ENCODE data around the gene AGBL1. TPM values are rescaled to one million over a fixed set of nuclear protein-coding genes. Genes with fewer than 3 reads are reported as not detected.

AGBL1 gene
- total RNA-seq, 1 experiment from 2014 or later: not detected

- no peak overlapping the region for H2BK20ac ChIP-seq (ENCODE audit: low read depth, low read length, poor library complexity, severe bottlenecking)
- H3K9ac ChIP-seq (ENCODE audit: extremely low read depth, insufficient read length, low read length): no peak overlapping the region
- H3K23me2 ChIP-seq (ENCODE audit: insufficient read length, low read depth, low read length, poor library complexity, severe bottlenecking): no peaks in the 10 kb centered on the region
- H4K20me1 ChIP-seq (ENCODE audit: control insufficient read depth, insufficient read depth, insufficient read length): no peaks in the 10 kb centered on the region
- H3K36me3 Mint-ChIP-seq (ENCODE audit: insufficient read depth in 1 of 3, low read depth in 3 of 3): no peaks in the 10 kb centered on the region
- no peak overlapping the region for H2BK5ac ChIP-seq (ENCODE audit: insufficient read length, low read length)
- no peaks in the 10 kb centered on the region for H3K9me3 ChIP-seq (ENCODE audit: control insufficient read depth, low read depth, low read length)
- no peaks in the 10 kb centered on the region for H3K4me1 ChIP-seq (ENCODE audit: insufficient read depth, low read length)
- H3K79me2 ChIP-seq (ENCODE audit: insufficient read depth, low read length): no peaks in the 10 kb centered on the region
- no peaks in the 10 kb centered on the region for H3K27me3 ChIP-seq (ENCODE audit: insufficient read depth, low read length)
- WGBS (ENCODE audit: extremely low coverage, insufficient read length, low lambda C conversion rate): no CpG with 5 or more reads among the region's 2 CpGs
- DNase-seq: no peak
- no peak overlapping the region for H2BK15ac ChIP-seq (ENCODE audit: low read depth, low read length)
- H3K4ac ChIP-seq (ENCODE audit: low read depth, low read length): no peak overlapping the region
- no peak overlapping the region for H4K5ac ChIP-seq (ENCODE audit: insufficient read length, low read depth, low read length)
- no peak overlapping the region for H2AFZ ChIP-seq (ENCODE audit: low read length)
- H2BK12ac ChIP-seq (ENCODE audit: insufficient read length, low read depth, low read length): no peak overlapping the region
- no peak overlapping the region for H3K23ac ChIP-seq (ENCODE audit: insufficient read length, low read depth, low read length)
- H4K8ac ChIP-seq (replicated peaks; ENCODE audit: insufficient read length, low read depth, low read length): no peak overlapping the region
- H2BK120ac ChIP-seq (ENCODE audit: low read depth, low read length, poor library complexity, severe bottlenecking): no peak overlapping the region
- no peak overlapping the region for H3K56ac ChIP-seq (ENCODE audit: insufficient read length, low read depth, low read length)
- no peak for TF ChIP-seq CTCF (conservative IDR thresholded peaks at IDR 0.05)
- H3K27me3 Mint-ChIP-seq (ENCODE audit: low read depth): no peaks in the 10 kb centered on the region
- no peak overlapping the region for H3K18ac ChIP-seq (ENCODE audit: insufficient read length, low read depth, low read length)
- H3T11ph ChIP-seq (ENCODE audit: low read length): no peak overlapping the region
- H4K91ac ChIP-seq (ENCODE audit: insufficient read length, low read depth, low read length): no peak overlapping the region
- no peak overlapping the region for H3K4me2 ChIP-seq (ENCODE audit: insufficient read depth, insufficient read length, low read length)
- H3K27ac ChIP-seq (ENCODE audit: insufficient read length, low read depth, low read length): no peak overlapping the region
- H3K27ac Mint-ChIP-seq: no peak overlapping the region
- no peak overlapping the region for H3K14ac ChIP-seq (ENCODE audit: insufficient read depth, low read length)
- peaks cover 4 to 6% of the 10 kb centered on the region in 2 experiments; a peak in 3 of 4 replicates for H3K4me1 Mint-ChIP-seq
- no peaks in the 10 kb centered on the region for H3K9me3 Mint-ChIP-seq
- no peak overlapping the region for H2AK5ac ChIP-seq (ENCODE audit: insufficient read length, low read length)
- no peaks in the 10 kb centered on the region for H3K79me1 ChIP-seq (ENCODE audit: insufficient read depth, low read depth, low read length, poor library complexity, severe bottlenecking)
- H3K4me3 Mint-ChIP-seq: no peak overlapping the region
Measured at GRCh38 chr15:86347245-86347644, 267.6 kb downstream of the AGBL1 start.

All from H9 (cell line).